ENCODE data around the gene GORASP1.

GRCh38 chr3:39132096-39133092 lies 25.0 kb upstream of the GORASP1 start:
- TF ChIP-seq CTCF (IDR thresholded peaks at IDR 0.05) (no peak), POLR2AphosphoS5 (IDR thresholded peaks at IDR 0.05; ENCODE audit: low read depth, low read length) (no peak)
